ENCODE results near the gene ST6GAL1.
"Not testable (repeated sequence)": the region's sequence is repeated elsewhere in the genome, so short reads cannot be mapped to it uniquely, and the experiment has no call there.

Gene ST6GAL1

DNA sequence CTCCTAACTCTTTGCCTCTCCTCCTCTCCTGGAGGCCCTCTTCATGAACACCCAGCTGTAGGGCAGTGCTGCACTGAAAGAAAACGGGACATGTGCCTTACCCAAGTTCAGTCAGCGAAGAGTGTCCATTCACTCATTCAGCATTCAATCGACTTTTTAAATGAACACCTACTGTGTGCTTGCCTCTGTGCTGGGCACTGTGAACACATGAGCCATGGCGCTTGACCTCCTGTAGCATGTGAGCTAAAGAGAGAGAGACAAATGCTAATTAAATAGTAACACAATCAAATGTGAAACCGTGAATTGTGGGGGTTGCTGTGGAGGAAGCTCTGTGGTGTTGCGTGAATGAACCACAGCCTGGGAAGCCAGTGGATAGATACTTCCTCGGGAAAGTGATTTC is 43.4 kb downstream of the ST6GAL1 start:
- no peak for DNase-seq

DNA sequence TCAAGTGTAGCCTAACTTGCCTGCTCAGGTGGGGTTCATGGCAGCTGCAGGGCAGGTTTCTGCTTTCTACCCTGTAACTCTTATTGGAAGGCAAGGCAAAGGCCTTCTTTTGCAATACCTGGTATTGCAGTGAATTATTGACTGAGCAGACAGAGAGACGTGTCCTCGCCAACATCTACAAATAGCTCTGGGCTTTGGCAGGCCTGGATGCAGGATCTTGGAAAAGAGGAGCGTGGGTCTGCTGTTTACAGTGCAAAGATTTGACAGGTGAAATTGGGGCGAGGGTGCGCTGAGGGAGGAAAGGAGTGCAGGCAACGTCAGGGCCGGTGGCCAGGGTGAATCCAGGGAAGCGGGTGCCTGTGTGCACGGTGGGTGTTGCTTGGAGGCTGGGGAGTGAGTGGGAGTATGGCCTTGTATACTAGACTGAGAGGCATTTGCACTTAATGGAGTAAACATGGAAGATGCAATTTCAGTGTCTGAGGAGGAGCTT is 44.5 kb downstream of the ST6GAL1 start:
- no peak for DNase-seq

- DNase-seq, result no peak
These were observed 45.4 kb downstream of the ST6GAL1 start for GRCh38 chr3:186975726-186976125.

- DNase-seq, result peak; percentile 90
These were observed 46.8 kb downstream of the ST6GAL1 start for GRCh38 chr3:186976837-186977750.

DNA sequence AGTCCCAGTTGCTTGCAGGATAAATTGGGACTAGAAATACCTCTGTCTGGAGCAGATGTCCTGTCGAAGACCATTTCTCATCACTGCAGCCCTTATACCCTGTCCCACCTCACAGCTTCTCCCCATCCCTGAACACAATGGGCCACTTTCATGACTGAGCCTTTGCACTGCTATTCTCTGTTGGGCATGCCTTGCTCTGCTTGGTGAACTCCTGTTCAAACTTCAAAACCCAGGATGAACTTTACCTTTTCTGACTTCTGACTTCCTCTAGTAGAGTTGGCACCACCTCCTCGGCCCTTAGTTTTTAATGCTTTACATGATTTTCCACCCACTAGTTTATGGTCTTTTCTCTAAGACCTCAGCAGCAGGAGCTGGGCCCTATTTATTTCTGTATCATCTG is 48.4 kb downstream of the ST6GAL1 start:
- DNase-seq, result no peak

DNA sequence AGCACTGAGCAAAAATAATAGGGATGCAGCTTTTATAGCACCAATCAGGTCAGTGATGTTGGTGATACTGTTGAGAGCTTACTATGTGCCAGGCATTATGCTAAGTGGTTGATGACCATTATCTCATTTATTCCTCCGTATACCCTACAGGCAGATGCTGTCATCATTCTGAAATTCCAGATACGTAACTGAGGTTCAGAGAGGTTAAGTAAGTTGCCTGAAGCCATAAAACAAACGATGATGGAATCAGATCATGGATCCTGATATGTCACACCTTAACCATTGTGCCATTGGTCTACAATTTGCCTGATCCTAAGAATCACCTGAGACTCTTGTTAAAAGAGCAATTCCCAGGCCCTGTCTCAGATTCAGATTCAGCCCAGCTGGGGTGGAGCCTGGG is 49.5 kb downstream of the ST6GAL1 start:
- DNase-seq, result no peak

DNA sequence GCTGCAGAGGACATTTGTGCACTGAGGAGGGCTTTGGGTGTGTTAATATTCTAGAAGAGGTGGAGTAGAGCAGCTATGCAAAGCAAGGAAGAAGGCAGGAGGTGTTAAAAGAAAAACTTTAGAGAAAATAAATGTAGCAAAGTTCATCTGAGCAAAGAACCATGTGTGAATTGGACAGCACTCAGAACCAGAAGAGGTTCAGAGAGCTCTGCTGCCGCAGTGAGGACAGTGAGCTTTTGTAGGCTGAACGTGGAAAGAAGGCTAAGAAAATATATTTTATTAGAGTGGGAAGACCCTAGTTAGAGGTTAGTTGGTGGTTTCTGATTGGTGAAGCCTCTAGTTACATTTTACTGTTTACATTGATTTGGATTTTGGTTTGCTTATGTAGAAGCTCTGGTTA is 50.7 kb downstream of the ST6GAL1 start:
- DNase-seq, result no peak

- DNase-seq, result no peak
These were observed 53.3 kb downstream of the ST6GAL1 start for GRCh38 chr3:186983659-186984058.

- no peak for DNase-seq
These were observed 53.7 kb downstream of the ST6GAL1 start for GRCh38 chr3:186984064-186984463.

- no peak for DNase-seq
These were observed 55.5 kb downstream of the ST6GAL1 start for GRCh38 chr3:186985661-186986364.

DNA sequence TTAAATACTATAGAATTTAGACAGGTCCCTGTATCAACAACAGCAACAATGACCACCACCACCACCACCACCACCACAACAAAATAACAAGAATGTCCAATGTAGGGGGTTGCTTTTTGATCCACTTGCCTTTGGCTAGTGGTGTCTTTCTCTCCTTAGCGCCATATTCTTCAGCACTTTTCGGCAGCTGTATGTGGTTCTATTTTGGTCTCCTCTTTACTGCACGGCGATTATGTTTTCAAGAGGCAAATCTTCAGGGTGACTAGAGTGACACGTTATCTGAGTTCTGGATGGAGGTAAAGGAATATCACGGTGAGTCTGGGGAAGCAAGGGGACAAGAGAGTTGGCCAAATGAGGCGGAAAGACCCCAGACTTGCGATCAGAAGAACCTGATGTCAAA is 56.1 kb downstream of the ST6GAL1 start:
- no peak for DNase-seq

- DNase-seq, result no peak
These were observed 56.5 kb downstream of the ST6GAL1 start for GRCh38 chr3:186986816-186987215.

DNA sequence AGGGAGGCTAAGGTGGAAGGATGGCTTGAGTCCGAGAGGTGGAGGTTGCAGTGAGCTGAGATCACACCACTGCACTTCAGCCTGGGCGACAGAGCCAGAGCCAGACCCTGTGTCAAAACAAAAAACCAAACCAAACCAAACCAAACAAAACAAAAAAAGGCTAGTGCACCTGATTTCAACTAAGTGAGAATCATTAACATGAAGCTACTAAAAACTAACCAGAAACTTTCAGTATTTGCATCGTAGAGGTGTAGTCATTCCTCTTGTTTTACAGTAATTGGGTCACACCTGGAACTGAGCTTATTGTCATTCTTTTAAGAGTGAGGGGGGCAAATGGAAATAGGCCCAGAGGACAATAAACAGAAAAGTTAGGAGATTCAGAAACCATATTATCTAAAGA is 58.5 kb downstream of the ST6GAL1 start:
- DNase-seq, result no peak

DNA sequence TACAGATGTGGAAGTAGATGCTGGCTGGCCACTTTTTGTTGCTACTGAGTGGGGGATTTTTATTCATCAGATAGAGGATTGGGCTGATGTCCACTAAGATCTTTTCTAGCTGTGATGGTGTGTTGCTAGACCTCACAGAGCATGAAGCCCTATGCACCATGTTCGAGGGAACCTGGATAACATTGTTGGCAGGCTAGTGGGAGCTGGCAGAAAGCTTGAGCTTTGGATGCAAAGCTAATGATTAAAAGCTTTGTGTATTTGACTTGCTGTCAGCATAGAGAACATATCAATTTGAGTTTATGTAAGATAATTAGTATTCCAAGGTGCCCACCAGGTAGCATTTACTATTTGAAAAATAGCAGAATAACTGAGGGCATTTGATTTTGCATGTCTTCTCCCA is 59.1 kb downstream of the ST6GAL1 start:
- DNase-seq, result no peak

- DNase-seq, result no peak
These were observed 60.0 kb downstream of the ST6GAL1 start for GRCh38 chr3:186990277-186990676.

DNA sequence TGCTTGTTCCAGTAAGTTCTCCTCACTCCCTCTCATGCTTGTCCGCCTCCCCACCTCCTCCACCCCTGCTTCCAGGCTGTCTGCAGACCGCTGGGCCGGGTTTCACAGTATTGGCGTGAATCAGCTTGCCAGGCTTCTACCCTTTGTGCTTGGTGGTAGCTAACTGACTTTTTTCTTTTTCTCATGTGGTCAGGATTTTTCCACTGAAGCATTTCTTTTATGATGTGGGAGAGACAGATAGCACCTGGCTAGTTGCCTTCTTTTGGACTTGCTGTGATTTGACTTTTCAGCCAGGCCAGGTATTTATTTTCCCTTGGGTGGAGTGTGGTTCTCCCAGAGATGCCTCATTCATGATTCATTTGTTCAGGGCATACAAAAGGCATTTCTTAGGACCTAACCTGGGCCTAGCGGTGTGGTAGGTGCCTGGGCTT is 60.6 kb downstream of the ST6GAL1 start:
- DNase-seq, result no peak

DNA sequence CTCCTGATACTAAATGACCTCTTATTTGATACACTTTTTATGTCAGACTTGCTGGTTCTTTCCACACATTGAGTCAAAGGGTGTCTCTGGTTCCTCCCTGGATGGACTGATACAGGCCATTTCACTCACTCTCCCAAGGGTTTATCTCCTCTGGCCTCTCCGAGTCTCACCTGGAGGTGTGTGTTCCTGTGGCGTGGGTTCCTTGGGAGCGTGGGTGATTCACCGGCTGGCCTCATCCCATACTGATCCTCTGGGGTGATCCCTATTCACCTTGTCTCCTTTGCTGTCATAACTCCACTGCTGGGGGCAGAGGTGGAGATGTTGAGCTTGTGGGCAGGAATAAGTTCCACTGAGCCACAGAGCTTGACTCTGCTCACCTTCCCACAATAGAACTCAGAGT is 61.1 kb downstream of the ST6GAL1 start:
- DNase-seq, result no peak

GRCh38 chr3:186992096-186992495 is 61.8 kb downstream of the ST6GAL1 start:
- not testable (repeated sequence) for DNase-seq

GRCh38 chr3:186993210-186993782 is 63.0 kb downstream of the ST6GAL1 start:
- DNase-seq, result no peak

- no peak for DNase-seq
These were observed 64.0 kb downstream of the ST6GAL1 start for GRCh38 chr3:186994000-186994955.

- peak; percentile 15 for DNase-seq
These were observed 66.0 kb downstream of the ST6GAL1 start for GRCh38 chr3:186996356-186996755.

- no peak for DNase-seq
These were observed 66.7 kb downstream of the ST6GAL1 start for GRCh38 chr3:186997061-186997460.

All from DMS79 treated with DMSO at 0.1 percent for 48 hours (cell line).